Activated naive CD8-positive, alpha-beta T cell treated with anti-CD3 and anti-CD28 coated beads, Interleukin-2, amount 10 ng/mL, durations not matched to agents 7 days and 5 days (primary cell): ENCODE measurements around the gene POLE4. TPM values are rescaled to one million over a fixed set of nuclear protein-coding genes. Genes with fewer than 3 reads are reported as not detected.

Experiments used
- ATAC-seq: fragments of 150-1000 bp; cut with Tn5 transposase; one replicate; pipeline ENCODE4 v1.10.0; 2021; ENCODE audit warnings: low read depth, moderate library complexity
- POLR2A ChIA-PET: fragments of 350-600 bp; sonication (Branson Sonifier 250); formaldehyde crosslinking; loops from one replicate; lab custom pipeline; 2021; ENCODE audit warnings: antibody characterized with exemption; lab: Charles Lee
- DNase-seq: peaks from one replicate; pipeline ENCODE4 v3.0.0; 2021
- H3K27ac Mint-ChIP-seq: one replicate; pipeline ENCODE4 v1.8.0; 2022; ENCODE audit warnings: mild to moderate bottlenecking, mixed read lengths
- H3K27me3 Mint-ChIP-seq: one replicate; pipeline ENCODE4 v1.8.0; 2022; ENCODE audit warnings: mild to moderate bottlenecking, moderate library complexity, mixed read lengths
- H3K36me3 Mint-ChIP-seq: one replicate; pipeline ENCODE4 v1.8.0; 2021; ENCODE audit warnings: mild to moderate bottlenecking, mixed read lengths
- H3K4me1 Mint-ChIP-seq: one replicate; pipeline ENCODE4 v1.8.0; 2021; ENCODE audit warnings: mixed read lengths
- H3K4me3 Mint-ChIP-seq: one replicate; pipeline ENCODE4 v1.8.0; 2022; ENCODE audit warnings: mild to moderate bottlenecking, moderate library complexity, mixed read lengths
- H3K9me3 Mint-ChIP-seq: one replicate; pipeline ENCODE4 v1.8.0; 2021; ENCODE audit warnings: mixed read lengths
- total RNA-seq, 2 experiments: library from RNA; stranded (reverse); gene quantifications; one replicate each; pipeline ENCODE4 v1.2.3, GENCODE V29; 2021

POLE4 gene
- total RNA-seq, 2 experiments from 2014 or later, result 42.5 to 43.8 TPM

- Mint-ChIP-seq H3K27me3 (peaks cover 7% of the 10 kb centered on the region), H3K4me3 (no peak overlapping the region), H3K9me3 (peaks cover 2% of the 10 kb centered on the region), H3K36me3 (peaks cover 12% of the 10 kb centered on the region), H3K27ac (no peak overlapping the region), H3K4me1 (peaks cover 7% of the 10 kb centered on the region)
- ATAC-seq, result no peak
- DNase-seq, result no peak
- POLR2A ChIA-PET, result no interaction called here
Observed at GRCh38 chr2:74927621-74928020, 30.8 kb upstream of the POLE4 start.

GRCh38 chr2:74930811-74931486 is 27.5 kb upstream of the POLE4 start:
- Mint-ChIP-seq H3K36me3 (peaks cover 18% of the 10 kb centered on the region), H3K9me3 (peaks cover 2% of the 10 kb centered on the region), H3K27ac (no peak overlapping the region), H3K4me1 (peaks cover 7% of the 10 kb centered on the region), H3K4me3 (no peak overlapping the region), H3K27me3 (peaks cover 3% of the 10 kb centered on the region)
- DNase-seq (no peak), ATAC-seq (no peak)
- POLR2A ChIA-PET, result no interaction called here

GRCh38 chr2:74931940-74932339 is 26.5 kb upstream of the POLE4 start:
- Mint-ChIP-seq H3K9me3 (peaks cover 2% of the 10 kb centered on the region), H3K36me3 (peaks cover 18% of the 10 kb centered on the region), H3K4me3 (no peak overlapping the region), H3K27ac (no peak overlapping the region), H3K27me3 (no peaks in the 10 kb centered on the region), H3K4me1 (peaks cover 7% of the 10 kb centered on the region)
- POLR2A ChIA-PET, result no interaction called here
- no peak for ATAC-seq
- DNase-seq, result no peak

GRCh38 chr2:74935975-74936391 is 22.5 kb upstream of the POLE4 start:
- Mint-ChIP-seq H3K9me3 (no peaks in the 10 kb centered on the region), H3K4me3 (no peak overlapping the region), H3K27ac (no peak overlapping the region), H3K27me3 (peaks cover 6% of the 10 kb centered on the region), H3K36me3 (peaks cover 14% of the 10 kb centered on the region), H3K4me1 (peaks cover 2% of the 10 kb centered on the region)
- DNase-seq (no peak), ATAC-seq (no peak)
- POLR2A ChIA-PET, result no interaction called here

GRCh38 chr2:74937221-74937880 is 21.1 kb upstream of the POLE4 start:
- DNase-seq (no peak), ATAC-seq (no peak)
- H3K36me3 Mint-ChIP-seq, result peaks cover 8% of the 10 kb centered on the region
- no peak overlapping the region for H3K4me3 Mint-ChIP-seq
- H3K27ac Mint-ChIP-seq, result no peak overlapping the region
- POLR2A ChIA-PET, result no interaction called here
- H3K9me3 Mint-ChIP-seq, result no peaks in the 10 kb centered on the region
- H3K27me3 Mint-ChIP-seq, result peaks cover 6% of the 10 kb centered on the region
- H3K4me1 Mint-ChIP-seq, result no peaks in the 10 kb centered on the region

- Mint-ChIP-seq H3K27me3 (peaks cover 9% of the 10 kb centered on the region), H3K36me3 (peaks cover 4% of the 10 kb centered on the region), H3K4me1 (no peaks in the 10 kb centered on the region), H3K27ac (no peak overlapping the region), H3K9me3 (no peaks in the 10 kb centered on the region), H3K4me3 (no peak overlapping the region)
- POLR2A ChIA-PET, result no interaction called here
- ATAC-seq (no peak), DNase-seq (no peak)
Observed at GRCh38 chr2:74938264-74938663, 20.2 kb upstream of the POLE4 start.

GRCh38 chr2:74939919-74940812 is 18.3 kb upstream of the POLE4 start:
- ATAC-seq, result no peak
- Mint-ChIP-seq H3K4me1 (peaks cover 10% of the 10 kb centered on the region), H3K27me3 (peaks cover 14% of the 10 kb centered on the region), H3K4me3 (no peak overlapping the region), H3K27ac (no peak overlapping the region), H3K9me3 (no peaks in the 10 kb centered on the region), H3K36me3 (peaks cover 8% of the 10 kb centered on the region)
- POLR2A ChIA-PET, result no interaction called here
- DNase-seq, result no peak

GRCh38 chr2:74941284-74941683 is 17.2 kb upstream of the POLE4 start:
- no peak for ATAC-seq

GRCh38 chr2:74942263-74942662 is 16.2 kb upstream of the POLE4 start:
- POLR2A ChIA-PET, result no interaction called here
- H3K27ac Mint-ChIP-seq, result no peak overlapping the region
- H3K36me3 Mint-ChIP-seq, result peaks cover 8% of the 10 kb centered on the region
- no peak for ATAC-seq
- no peaks in the 10 kb centered on the region for H3K9me3 Mint-ChIP-seq
- peaks cover 14% of the 10 kb centered on the region for H3K27me3 Mint-ChIP-seq
- peaks cover 17% of the 10 kb centered on the region for H3K4me1 Mint-ChIP-seq
- DNase-seq, result no peak
- no peak overlapping the region for H3K4me3 Mint-ChIP-seq

More at GRCh38 chr2:74941284-74941683, 17.2 kb upstream of the POLE4 start:
- Mint-ChIP-seq H3K27me3 (peaks cover 14% of the 10 kb centered on the region), H3K36me3 (peaks cover 8% of the 10 kb centered on the region), H3K4me3 (no peak overlapping the region), H3K27ac (no peak overlapping the region), H3K9me3 (no peaks in the 10 kb centered on the region), H3K4me1 (peaks cover 17% of the 10 kb centered on the region)
- no peak for DNase-seq
- POLR2A ChIA-PET, result no interaction called here

- Mint-ChIP-seq H3K9me3 (peaks cover 10% of the 10 kb centered on the region), H3K4me1 (peaks cover 17% of the 10 kb centered on the region), H3K36me3 (peaks cover 16% of the 10 kb centered on the region), H3K27ac (peak overlapping the region; percentile 66), H3K27me3 (peaks cover 8% of the 10 kb centered on the region), H3K4me3 (peak overlapping the region; percentile 42)
- ATAC-seq, result peak; percentile 96
- POLR2A ChIA-PET, result interaction anchor here (0.7 to 1.2 kb wide), 2 partner anchors 13 to 30 kb away, joined by 3 to 5 read pairs; no protein-coding TSS in a partner anchor
- no peak for DNase-seq
Observed at GRCh38 chr2:74944987-74945787, 13.3 kb upstream of the POLE4 start.

- Mint-ChIP-seq H3K27ac (no peak overlapping the region), H3K36me3 (peaks cover 20% of the 10 kb centered on the region), H3K27me3 (peaks cover 10% of the 10 kb centered on the region), H3K4me3 (no peak overlapping the region), H3K9me3 (peaks cover 12% of the 10 kb centered on the region), H3K4me1 (peaks cover 17% of the 10 kb centered on the region)
- POLR2A ChIA-PET, result interaction anchor here (1.2 kb wide), 1 partner anchor 12 kb away, joined by 5 read pairs; no protein-coding TSS in a partner anchor
- DNase-seq (no peak), ATAC-seq (no peak)
Observed at GRCh38 chr2:74945788-74946331, 12.6 kb upstream of the POLE4 start.

- POLR2A ChIA-PET, result no interaction called here
- Mint-ChIP-seq H3K27me3 (peaks cover 16% of the 10 kb centered on the region), H3K4me1 (peaks cover 17% of the 10 kb centered on the region), H3K4me3 (no peak overlapping the region), H3K36me3 (peaks cover 28% of the 10 kb centered on the region), H3K27ac (no peak overlapping the region), H3K9me3 (peaks cover 15% of the 10 kb centered on the region)
- no peak for DNase-seq
- ATAC-seq, result no peak
Observed at GRCh38 chr2:74947703-74948102, 10.7 kb upstream of the POLE4 start.
